Spleen (tissue), 7 donors: ENCODE results near the gene DBI.

ENCODE experiments used
- CTCF ChIP-seq, 11 experiments: fragments of 200-600 bp in 7 of 11; fragments of 450-650 bp in 4 of 11; sonication (generic) in 4 of 11; IDR thresholded peaks in 8 of 11; conservative IDR thresholded peaks in 3 of 11; 1 replicate in 7 of 11; 2 replicates in 4 of 11; pipeline versions ENCODE4 v1.4.0 to v1.8.0; 2016 to 2021; ENCODE audit warnings: antibody characterized with exemption in 11 of 11, inconsistent platforms in 4 of 11, mild to moderate bottlenecking in 1 of 11
- POLR2A ChIP-seq, 3 donors: fragments of 450-650 bp; IDR thresholded peaks; one replicate each; pipeline ENCODE4 v1.5.1; 2017; ENCODE audit warnings: antibody characterized with exemption in 3 of 3, mild to moderate bottlenecking in 1 of 3
- POLR2AphosphoS5 ChIP-seq, 3 donors: sonication (generic); formaldehyde crosslinking; IDR thresholded peaks; one replicate each; pipeline ENCODE4 v1.5.1; 2017; ENCODE audit warnings: antibody characterized with exemption in 3 of 3
- donor health status: DM: no; HTN: no; CAD: no; lungs with moderate emphysema.
- donor health status: DM: no; HTN: no; CAD: no.
- donor health status: DM: no; HTN: no; CAD: no.

GRCh38 chr2:119352357-119352756, 14.4 kb upstream of the DBI start:
- TF ChIP-seq POLR2A (IDR thresholded peaks at IDR 0.05) (no peak), CTCF (IDR thresholded peaks at IDR 0.05 in 8 of 11, conservative IDR thresholded peaks at IDR 0.05 in 3 of 11) (no peak), POLR2AphosphoS5 (IDR thresholded peaks at IDR 0.05) (no peak)
